Measurements from ENCODE around the gene NAA10.
"Not testable (repeated sequence)": the region's sequence is repeated elsewhere in the genome, so short reads cannot be mapped to it uniquely, and the experiment has no call there.

The NAA10 gene

GRCh38 chrX:153934762-153935325 lies at the start of gene NAA10:
Gene NAA10, minus strand, starts transcription at chrX:153935037. Its CDS starts 133 bp downstream, at chrX:153934904.
- no peak for DNase-seq

- no peak for DNase-seq
Measured at GRCh38 chrX:153983321-153983801, 48.5 kb upstream of the NAA10 start.

- peak; percentile 56 for DNase-seq
Measured at GRCh38 chrX:153981771-153982533, 47.1 kb upstream of the NAA10 start.

- no peak for DNase-seq
Measured at GRCh38 chrX:153981231-153981630, 46.4 kb upstream of the NAA10 start.

GRCh38 chrX:153980394-153980793 lies 45.6 kb upstream of the NAA10 start:
- DNase-seq = not testable (repeated sequence)

GRCh38 chrX:153974726-153975286 lies 40.0 kb upstream of the NAA10 start:
- no peak for DNase-seq

GRCh38 chrX:153974003-153974725 lies 39.3 kb upstream of the NAA10 start:
- DNase-seq = no peak

- DNase-seq = no peak
Measured at GRCh38 chrX:153973127-153974002, 38.5 kb upstream of the NAA10 start.

GRCh38 chrX:153972368-153973126 lies 37.7 kb upstream of the NAA10 start, which contains the start of gene TMEM187:
Gene TMEM187, plus strand, starts transcription at chrX:153972754. Its CDS starts 9,309 bp downstream, at chrX:153982063.
- DNase-seq = peak; percentile 62

GRCh38 chrX:153971450-153972367 lies 36.9 kb upstream of the NAA10 start, which contains the start of gene HCFC1:
Gene HCFC1, minus strand, starts transcription at chrX:153971818. Its CDS starts 978 bp downstream, at chrX:153970840.
- peak; percentile 63 for DNase-seq

GRCh38 chrX:153971124-153971449 lies 36.2 kb upstream of the NAA10 start:
- peak; percentile 45 for DNase-seq

GRCh38 chrX:153970357-153971123 lies 35.7 kb upstream of the NAA10 start:
- no peak for DNase-seq

- no peak for DNase-seq
Measured at GRCh38 chrX:153969904-153970356, 35.1 kb upstream of the NAA10 start.

- DNase-seq = no peak
Measured at GRCh38 chrX:153969125-153969903, 34.5 kb upstream of the NAA10 start.

GRCh38 chrX:153968754-153969124 lies 33.9 kb upstream of the NAA10 start:
- no peak for DNase-seq

- DNase-seq = no peak
Measured at GRCh38 chrX:153968255-153968654, 33.4 kb upstream of the NAA10 start.

GRCh38 chrX:153967536-153968224 lies 32.8 kb upstream of the NAA10 start:
- DNase-seq = no peak
